Heart right ventricle (tissue), 16 donors: ENCODE measurements around the gene TUBE1. TPM values are rescaled to one million over a fixed set of nuclear protein-coding genes. Genes with fewer than 3 reads are reported as not detected.

Source experiments
- ATAC-seq, 8 donors: fragments of 200-7000 bp; cut with Tn5 transposase; one replicate each; pipeline ENCODE4 v1.9.1; 2020; ENCODE audit warnings: mild to moderate bottlenecking in 8 of 8, moderate library complexity in 8 of 8, moderate number of reproducible peaks in 1 of 8
- DNase-seq, 2 donors: peaks; one replicate each; pipeline ENCODE4 v3.0.0-alpha.2; 2020
- H3K27ac ChIP-seq, 10 donors: fragments of 200-600 bp; sonication (generic) in 2 of 10; one replicate each; pipeline versions ENCODE4 v1.5.0 to v1.8.0; 2020 to 2022; ENCODE audit warnings: mild to moderate bottlenecking in 3 of 10
- H3K27me3 ChIP-seq, 7 donors: fragments of 200-600 bp; one replicate each; pipeline ENCODE4 v1.8.0; 2021 to 2022; ENCODE audit warnings: mild to moderate bottlenecking in 2 of 7
- H3K36me3 ChIP-seq, 9 donors: fragments of 200-600 bp; sonication (generic) in 1 of 9; one replicate each; pipeline versions ENCODE4 v1.5.0 to v1.8.0; 2020 to 2022; ENCODE audit warnings: mild to moderate bottlenecking in 2 of 9
- H3K4me1 ChIP-seq, 9 donors: fragments of 200-600 bp; sonication (generic) in 1 of 9; one replicate each; pipeline versions ENCODE4 v1.5.0 to v1.8.0; 2020 to 2022; ENCODE audit warnings: mild to moderate bottlenecking in 4 of 9
- H3K4me3 ChIP-seq, 10 donors: fragments of 200-600 bp; sonication (generic) in 2 of 10; one replicate each; pipeline versions ENCODE4 v1.5.0 to v1.8.0; 2020 to 2022; ENCODE audit warnings: mild to moderate bottlenecking in 7 of 10, moderate library complexity in 2 of 10
- H3K9me3 ChIP-seq, 11 donors: fragments of 200-600 bp in 10 of 11; sonication (generic) in 2 of 11; one replicate each; pipeline versions ENCODE4 v1.5.0 to v1.8.0; 2013 to 2022; ENCODE audit warnings: mild to moderate bottlenecking in 2 of 11, control low read depth in 1 of 11, moderate library complexity in 1 of 11
- WGBS, 2 donors: extraction: QIAGEN DNeasy Blood & Tissue Kit; methylation state at CpG; one replicate each; pipeline ENCODE4 v1.1.7; 2013; ENCODE audit warnings: inconsistent platforms in 1 of 2; 5-methylcytosine and 5-hydroxymethylcytosine counted together
- intact Hi-C, 10 donors: fragments of 100-400 bp; cut with DNase I; formaldehyde crosslinking; loops; one replicate each; pipeline versions ENCODE4 v1.11.1 to v1.14.2; 2022
- polyA plus RNA-seq, 2 donors: library from polyadenylated mRNA; stranded (reverse); fragments of 200-250 nt; gene quantifications; one replicate each; pipeline ENCODE4 v1.2.3, GENCODE V29; 2013
- total RNA-seq, 10 donors: library from RNA; stranded (reverse); fragmentation: NEBNext Ultra II Directional in 3 of 10; extraction: Animal tissue kit (Norgen Biotek cat#: 25700) in 3 of 10; gene quantifications; one replicate each; pipeline versions ENCODE4 v1.2.1 to v1.2.4, GENCODE V29; 2021 to 2023
- TF ChIP-seq, protein P1 (sequence below), 9 donors: fragments of 200-600 bp; sonication (generic) in 2 of 9; IDR thresholded peaks; one replicate each; pipeline versions ENCODE4 v1.5.0 to v1.8.0; 2021 to 2022; ENCODE audit warnings: antibody characterized with exemption in 9 of 9, mild to moderate bottlenecking in 5 of 9, moderate library complexity in 1 of 9
- donor health status: Arrhythmogenic right ventricular cardiomyopathy.
- donor health status: ischemic (EF 13 %, LVEDD 7.1; RV severe dilation, severe dysfunction).
- donor health status: healthy with polysubstance abuse.
- donor health status: DM: no; HTN: yes; CAD: no.
- donor health status: DM: no; HTN: no; CAD: no.
- donor health status: ischemic (EF 25% LVEDD 6.9; RV normal size, moderate dysfunction).
- donor health status: ischemic (EF 25% LVEDD 5.7; RV mildly dilated, moderate dysfunction).
- donor health status: healthy.
- donor health status: DM: yes; HTN: yes; CAD: no.
- donor health status: Ischemic cardiomyopathy.
- donor health status: ischemic (EF 35%, LVEDD 5.7; RV mildly dilated, moderate dysfunction).
- donor health status: nonischemic (EF 11% LVEDD 7.7; RV severe dilation, severe dysfunction).
- donor health status: DM: yes; HTN: yes; CAD: no.
- donor health status: PGD.
- donor health status: ischemic (EF 29% LVEDD 5.4; RV normal size, mild dysfunction).
- donor health status: nonischemic (EF 23%, LVEDD 6.1; RV moderate dilation, normal function).

TUBE1 gene
- total and polyA plus RNA-seq, 12 donors = 9.0 to 43.5 (median 22.6) TPM

DNA sequence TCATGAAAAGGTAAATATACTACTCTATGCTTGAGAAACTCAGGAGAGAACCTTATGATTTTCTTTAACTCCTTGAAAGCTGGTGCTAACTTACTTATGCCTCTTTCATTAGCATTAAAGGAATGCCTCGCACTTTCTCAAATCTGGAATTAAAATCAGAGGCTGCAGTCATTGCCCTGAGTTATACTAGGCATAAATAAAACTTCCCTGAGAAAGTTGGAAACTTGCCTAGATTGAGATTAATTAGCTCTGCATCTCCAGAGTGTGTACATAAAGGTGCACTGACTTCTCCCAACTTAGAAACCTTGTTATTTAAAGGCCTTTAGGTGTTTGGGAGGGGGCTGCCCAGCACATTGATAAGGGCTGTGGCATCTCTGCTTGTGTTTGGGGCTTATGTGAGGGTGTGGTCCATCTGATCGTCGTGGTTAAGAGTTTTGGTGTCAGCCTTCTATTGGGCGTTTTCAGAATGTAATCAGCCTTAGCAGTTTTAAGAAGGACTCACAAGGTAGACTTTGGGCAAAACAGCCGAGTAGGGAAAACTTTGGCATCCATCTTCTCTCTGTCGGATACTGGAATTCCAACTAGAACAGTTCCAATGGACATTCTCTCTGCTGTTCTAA is 65.5 kb downstream of the TUBE1 start:
- Histone ChIP-seq H3K4me3 (no peak overlapping the region), H3K4me1 (peaks cover 0 to 33% (median 22%) of the 10 kb centered on the region in 9 donors), H3K27ac (no peak overlapping the region), H3K27me3 (no peaks in the 10 kb centered on the region), H3K9me3 (peaks cover 0 to 10% (median 0%) of the 10 kb centered on the region in 11 donors), H3K36me3 (no peaks in the 10 kb centered on the region)
- DNase-seq (no peak), ATAC-seq (no peak)
- TF ChIP-seq, protein P1, sequence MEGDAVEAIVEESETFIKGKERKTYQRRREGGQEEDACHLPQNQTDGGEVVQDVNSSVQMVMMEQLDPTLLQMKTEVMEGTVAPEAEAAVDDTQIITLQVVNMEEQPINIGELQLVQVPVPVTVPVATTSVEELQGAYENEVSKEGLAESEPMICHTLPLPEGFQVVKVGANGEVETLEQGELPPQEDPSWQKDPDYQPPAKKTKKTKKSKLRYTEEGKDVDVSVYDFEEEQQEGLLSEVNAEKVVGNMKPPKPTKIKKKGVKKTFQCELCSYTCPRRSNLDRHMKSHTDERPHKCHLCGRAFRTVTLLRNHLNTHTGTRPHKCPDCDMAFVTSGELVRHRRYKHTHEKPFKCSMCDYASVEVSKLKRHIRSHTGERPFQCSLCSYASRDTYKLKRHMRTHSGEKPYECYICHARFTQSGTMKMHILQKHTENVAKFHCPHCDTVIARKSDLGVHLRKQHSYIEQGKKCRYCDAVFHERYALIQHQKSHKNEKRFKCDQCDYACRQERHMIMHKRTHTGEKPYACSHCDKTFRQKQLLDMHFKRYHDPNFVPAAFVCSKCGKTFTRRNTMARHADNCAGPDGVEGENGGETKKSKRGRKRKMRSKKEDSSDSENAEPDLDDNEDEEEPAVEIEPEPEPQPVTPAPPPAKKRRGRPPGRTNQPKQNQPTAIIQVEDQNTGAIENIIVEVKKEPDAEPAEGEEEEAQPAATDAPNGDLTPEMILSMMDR (IDR thresholded peaks at IDR 0.05) = no peak
- intact Hi-C loops = no loop called here
- 76 to 78% methylated on average over 6 of the region's 6 CpGs for WGBS, 2 donors

Other genes starting within 250 kb of the TUBE1 start
- 10 to 100 TPM; 33.5 to 58.1 (median 45.6) TPM for gene FYN, start 214.0 kb downstream of the TUBE1 start, total RNA-seq
- 10 to 100 TPM; 19.1 to 28.0 TPM for gene FYN, start 214.0 kb downstream of the TUBE1 start, polyA plus RNA-seq
- gene CCN6, start 33.4 kb downstream of the TUBE1 start, total RNA-seq = not detected
- gene CCN6, start 33.4 kb downstream of the TUBE1 start, polyA plus RNA-seq = not detected
- 10 to 100 TPM; 47.4 to 88.7 (median 59.8) TPM for gene FAM229B, start 109 bp upstream of the TUBE1 start, total RNA-seq
- gene FAM229B, start 109 bp upstream of the TUBE1 start, polyA plus RNA-seq = 10 to 100 TPM; 36.7 to 68.0 TPM
- 100 to 1,000 TPM in 1 of 10 donors, 10 to 100 TPM in 9; 35.4 to 103 (median 82.5) TPM for gene LAMA4, start 167.1 kb upstream of the TUBE1 start, total RNA-seq
- gene LAMA4, start 167.1 kb upstream of the TUBE1 start, polyA plus RNA-seq = 10 to 100 TPM; 23.7 to 92.5 TPM